H4 (cell line): Measurements from ENCODE around the gene DNAH5. TPM values are rescaled to one million over a fixed set of nuclear protein-coding genes. Genes with fewer than 3 reads are reported as not detected.

Experiments used
- total RNA-seq: library from RNA; depleted of rRNA; stranded (reverse); fragments of >200 nt; shearing (Covaris generic); gene quantifications from 2 replicates; pipeline ENCODE4 v1.2.3, GENCODE V29; 2014; rRNA removed

The DNAH5 gene
- total RNA-seq, 1 experiment from 2014 or later: 1.5 TPM

Other genes with a start within 250 kb of the DNAH5 start
- 38.2 and 50.9 TPM in 2 replicates for gene TRIO, start 198.7 kb upstream of the DNAH5 start, total RNA-seq